HG03039 (cell line): ENCODE results near the gene VTI1A.

Experiments
- ATAC-seq: cut with Tn5 transposase; IDR thresholded peaks from one replicate; pipeline ENCODE4 v1.9.1; 2021; ENCODE audit warnings: mild to moderate bottlenecking, moderate library complexity; ENCODE audit not compliant: unreplicated experiment

The VTI1A gene

DNA sequence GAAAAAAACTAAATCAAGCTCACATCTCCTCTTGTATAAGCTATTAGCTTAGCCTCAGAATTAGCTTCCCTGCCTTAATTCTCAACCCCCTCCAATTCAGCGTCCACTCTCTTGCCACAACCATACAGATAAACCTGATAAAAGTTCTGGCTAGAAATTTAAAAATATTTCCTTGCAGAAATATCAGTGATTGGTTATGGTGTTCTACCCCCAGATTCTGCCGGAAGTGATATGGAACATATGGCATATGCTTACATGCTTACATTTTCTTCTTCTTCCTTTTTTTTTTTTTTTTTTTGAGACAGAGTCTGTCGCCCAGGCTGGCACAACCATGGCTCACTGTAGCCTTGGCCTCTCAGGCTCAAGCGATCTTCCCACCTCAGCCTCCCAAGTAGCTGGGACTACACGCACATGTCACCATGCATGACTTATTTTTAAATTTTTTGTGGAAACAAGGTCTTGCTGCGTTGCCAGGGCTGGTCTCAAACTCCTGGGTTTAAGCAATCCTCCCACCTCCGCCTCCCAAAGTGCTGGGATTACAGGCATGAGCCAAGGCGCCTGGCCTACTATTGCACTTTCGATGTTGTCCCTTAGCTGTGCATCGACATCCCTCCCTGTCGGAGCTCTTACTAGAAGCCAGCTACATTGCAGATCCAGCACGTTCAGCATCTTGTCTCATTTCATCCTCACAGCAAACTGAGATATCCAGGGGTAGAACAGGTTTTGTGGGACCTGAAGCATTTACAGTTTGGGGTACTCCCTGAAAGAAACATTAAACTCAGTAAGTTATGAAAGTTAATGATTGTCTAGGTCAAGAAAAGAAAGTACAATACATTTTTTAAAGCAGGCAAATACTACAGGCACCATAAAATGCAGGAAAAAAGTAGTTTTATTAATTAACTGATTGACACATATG lies 297.4 kb downstream of the VTI1A start:
- no peak for ATAC-seq

DNA sequence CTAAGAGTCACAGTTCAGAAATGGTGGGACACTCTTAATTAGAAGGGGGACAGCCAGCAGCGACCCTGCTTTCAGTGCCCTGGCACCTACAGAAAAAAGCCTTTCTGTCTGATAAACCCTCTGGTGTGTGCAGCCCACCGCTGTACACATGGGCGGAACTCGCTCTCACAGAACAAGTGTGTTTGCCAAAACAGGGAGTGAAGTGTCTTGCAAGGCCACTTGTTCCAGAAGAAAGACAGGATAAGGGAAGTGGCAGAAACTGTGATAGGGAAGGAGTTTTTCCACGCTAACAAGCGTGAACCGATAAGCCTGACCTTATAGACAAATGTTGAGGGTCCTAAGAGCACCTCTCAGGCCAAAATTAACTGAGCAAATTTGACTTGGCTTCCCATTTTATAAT lies 299.3 kb downstream of the VTI1A start:
- ATAC-seq: no peak

- ATAC-seq: no peak
These were observed 303.6 kb downstream of the VTI1A start for GRCh38 chr10:112750427-112751167.

DNA sequence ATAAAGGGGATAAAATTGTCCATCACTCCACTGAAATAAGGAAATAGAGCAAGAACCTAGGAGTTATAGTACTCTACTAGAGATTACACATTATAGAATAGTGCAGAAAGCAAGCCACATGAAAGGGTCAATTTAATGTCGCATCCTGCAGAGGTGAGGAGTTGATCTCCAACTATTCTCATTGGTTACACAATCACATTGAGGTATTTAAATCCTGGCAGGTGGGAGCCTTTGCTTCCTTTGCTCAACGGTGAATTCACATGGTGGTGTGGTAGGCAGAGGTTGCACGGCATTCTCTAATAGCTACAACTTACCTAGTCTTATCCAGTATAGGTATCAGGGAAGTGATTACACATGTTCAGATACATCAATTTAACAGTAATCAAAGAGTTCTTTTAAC lies 304.6 kb downstream of the VTI1A start:
- no peak for ATAC-seq

- ATAC-seq: no peak
These were observed 305.3 kb downstream of the VTI1A start for GRCh38 chr10:112752288-112752687.

GRCh38 chr10:112753961-112754411 lies 307.0 kb downstream of the VTI1A start:
- no peak for ATAC-seq

DNA sequence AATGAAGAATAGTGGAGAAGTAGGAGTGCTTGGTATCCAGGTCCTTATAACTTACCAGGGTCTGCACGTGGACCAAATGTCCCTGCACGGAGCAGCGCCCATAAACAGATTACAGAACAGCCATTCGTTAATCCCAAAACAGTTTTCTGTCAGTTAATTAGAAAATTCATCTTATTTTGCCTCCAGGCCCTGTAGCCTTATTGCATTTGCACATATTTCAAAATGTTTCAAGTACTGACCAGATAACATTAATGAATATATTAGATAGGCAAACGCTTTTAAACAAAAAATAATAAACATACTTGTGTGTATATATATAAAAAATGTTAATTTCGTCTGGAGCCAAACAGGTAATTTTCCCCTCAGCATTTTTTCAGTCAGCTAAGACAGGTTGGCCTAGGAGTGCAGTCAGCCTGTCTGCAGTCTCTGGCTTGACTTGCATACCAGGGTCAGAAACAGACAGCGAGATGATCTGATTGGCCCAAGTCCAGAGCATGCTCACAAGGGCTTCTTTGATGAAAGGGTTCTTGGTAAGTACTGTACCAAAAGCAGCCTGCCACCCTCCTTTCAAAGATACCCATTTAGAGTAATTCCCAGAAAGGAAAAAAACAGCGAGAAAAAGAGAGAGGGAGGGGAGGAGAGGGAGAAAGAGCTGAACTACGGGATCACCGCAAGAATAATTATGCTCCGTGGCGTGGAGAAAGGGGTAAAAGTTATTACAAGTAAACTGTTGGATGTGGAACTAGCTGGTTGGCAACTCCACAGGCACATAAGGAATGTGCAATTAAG lies 308.6 kb downstream of the VTI1A start:
- ATAC-seq: no peak

- ATAC-seq: no peak
These were observed 309.2 kb downstream of the VTI1A start for GRCh38 chr10:112756235-112756527.

- ATAC-seq: no peak
These were observed 311.9 kb downstream of the VTI1A start for GRCh38 chr10:112758961-112759360.

DNA sequence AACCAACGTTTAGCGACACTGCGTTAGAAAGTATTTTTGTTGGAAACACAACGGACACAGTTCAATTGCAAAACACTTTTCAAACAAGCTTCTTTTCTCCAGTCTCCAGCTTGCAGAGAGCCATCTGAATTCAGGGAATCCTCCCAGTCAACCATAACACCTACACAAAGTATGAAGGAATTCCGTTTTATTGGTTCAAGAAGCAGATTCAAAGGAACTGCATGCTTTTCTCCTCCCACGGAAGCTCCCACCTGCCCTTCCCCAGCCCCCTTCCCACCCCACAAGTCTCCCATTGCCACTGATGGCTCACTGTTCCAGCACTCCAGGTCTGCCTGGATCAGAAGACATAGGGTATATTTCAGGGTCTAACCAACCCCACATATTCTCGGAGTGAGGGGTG lies 312.5 kb downstream of the VTI1A start:
- no peak for ATAC-seq

GRCh38 chr10:112761256-112761655 lies 314.2 kb downstream of the VTI1A start:
- no peak for ATAC-seq

- ATAC-seq: no peak
These were observed 317.0 kb downstream of the VTI1A start for GRCh38 chr10:112763916-112764520.

- ATAC-seq: no peak
These were observed 318.8 kb downstream of the VTI1A start for GRCh38 chr10:112765717-112766235.

GRCh38 chr10:112766636-112767035 lies 319.6 kb downstream of the VTI1A start:
- ATAC-seq: no peak

- no peak for ATAC-seq
These were observed 320.1 kb downstream of the VTI1A start for GRCh38 chr10:112767156-112767555.

DNA sequence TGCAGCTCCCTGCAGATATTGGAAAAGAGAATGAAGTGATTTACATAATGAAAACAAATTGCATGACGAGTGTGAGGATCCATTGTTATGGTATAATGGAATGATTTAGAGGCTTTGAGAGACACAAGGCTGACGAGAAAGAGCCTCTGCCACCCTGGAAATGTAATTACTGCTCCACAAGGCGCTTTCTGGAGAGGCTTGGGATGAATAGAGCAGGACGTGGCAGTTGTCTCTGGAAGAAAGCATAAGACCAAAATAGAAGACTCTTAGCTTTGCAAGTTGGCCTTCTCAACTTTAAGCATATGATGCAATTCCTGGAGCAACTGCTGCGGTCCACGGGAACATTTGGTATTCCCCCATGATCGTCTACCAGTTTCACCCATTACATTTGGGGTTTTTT lies 321.1 kb downstream of the VTI1A start:
- ATAC-seq: no peak

DNA sequence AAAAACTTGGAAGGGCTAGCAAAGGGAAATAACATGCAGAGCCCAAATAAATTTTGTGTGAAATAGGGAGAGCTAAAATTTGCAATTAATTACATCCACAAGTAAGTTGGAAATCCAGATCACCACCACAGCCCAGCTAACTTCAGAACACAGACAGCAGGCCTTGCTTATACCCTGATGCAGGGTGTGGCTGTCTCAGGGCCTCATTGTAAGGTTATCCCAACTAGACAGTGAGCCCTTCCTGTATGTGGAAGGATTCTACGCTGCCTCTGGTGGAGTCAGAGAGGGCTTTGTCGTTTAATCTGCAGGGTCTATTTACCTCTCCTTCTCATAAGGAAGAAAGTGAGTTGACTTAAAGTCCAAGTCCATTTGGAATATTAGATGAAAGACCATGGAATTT lies 322.1 kb downstream of the VTI1A start:
- no peak for ATAC-seq

DNA sequence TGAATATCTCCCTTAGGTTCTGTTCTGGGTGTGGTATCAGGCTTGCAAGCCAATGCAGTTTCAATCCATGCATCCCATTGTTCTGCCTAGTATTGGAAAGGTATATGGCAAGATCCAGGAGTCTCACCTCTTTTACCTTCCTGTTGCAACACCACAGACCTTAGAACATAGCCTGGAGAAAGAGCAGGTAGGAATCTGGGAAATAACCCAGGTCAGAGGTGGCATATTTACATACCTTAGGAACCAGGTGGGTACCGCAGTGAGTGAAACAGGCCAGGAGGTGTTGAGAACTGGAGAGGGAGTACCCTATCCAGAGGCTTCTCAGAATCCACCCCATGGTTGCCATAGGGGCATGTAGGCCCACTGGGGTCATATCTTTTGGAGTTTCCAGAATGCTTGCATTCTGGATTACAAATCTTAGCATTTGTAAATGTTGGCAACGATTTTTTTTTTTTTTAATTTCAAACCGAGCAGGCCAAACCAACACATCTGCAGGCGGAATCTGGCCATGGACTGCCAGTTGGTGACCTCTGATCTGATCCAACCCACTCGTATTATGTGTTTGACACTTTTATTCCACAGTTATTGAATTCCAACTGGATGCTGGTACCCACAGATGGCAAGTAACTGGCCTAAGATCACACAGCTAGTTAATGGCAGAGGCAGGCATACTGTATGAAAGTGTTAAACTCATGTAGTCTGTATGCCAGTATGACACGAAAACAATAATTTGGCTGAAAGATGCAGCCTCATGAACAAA lies 322.8 kb downstream of the VTI1A start:
- ATAC-seq: no peak

DNA sequence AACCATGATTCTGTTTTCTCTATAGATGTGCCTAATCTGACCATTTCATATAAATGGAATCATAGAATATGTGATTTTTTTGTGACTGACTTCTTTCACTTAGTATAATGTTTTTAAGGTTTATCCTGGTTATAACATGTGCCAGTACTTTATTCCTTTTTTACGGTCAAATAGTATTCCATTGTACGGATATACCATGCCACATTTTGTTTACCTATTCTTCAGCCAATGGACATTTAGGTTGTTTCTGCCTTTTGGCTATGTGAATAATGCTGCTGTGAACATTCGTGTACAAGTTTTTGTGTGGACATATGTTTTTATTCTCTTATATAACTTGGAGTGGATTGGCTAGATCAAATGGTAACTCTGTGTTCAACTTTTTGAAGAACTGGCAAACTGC lies 324.7 kb downstream of the VTI1A start:
- no peak for ATAC-seq

DNA sequence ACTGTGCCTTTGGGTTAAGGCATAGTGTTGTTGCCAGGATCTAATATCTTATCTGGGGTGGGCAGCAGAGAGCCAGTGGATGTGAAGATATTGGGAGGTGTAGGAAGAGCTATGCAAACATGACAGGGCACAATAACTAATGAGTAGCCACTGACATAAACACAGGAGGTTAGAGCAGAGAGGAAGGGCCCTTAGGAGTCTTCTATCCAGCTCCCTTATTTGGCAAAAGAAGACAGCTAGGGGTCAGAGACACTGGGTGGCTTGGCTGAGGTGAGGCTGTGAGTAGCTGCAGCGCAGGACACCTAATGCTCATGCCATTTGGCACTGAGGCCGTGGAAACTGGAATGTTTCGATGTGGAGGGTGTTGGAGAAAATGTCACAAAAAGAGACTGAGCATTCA lies 326.8 kb downstream of the VTI1A start:
- ATAC-seq: no peak
